H9 (cell line): Measurements from ENCODE around the gene CALHM3. TPM values are rescaled to one million over a fixed set of nuclear protein-coding genes. Genes with fewer than 3 reads are reported as not detected.

ENCODE experiments used
- DNase-seq: peaks from one replicate; pipeline ENCODE4 v3.0.0-alpha.2; 2017
- H2AFZ ChIP-seq: one replicate; pipeline ENCODE4 v1.6.1; 2013; ENCODE audit warnings: mild to moderate bottlenecking, low read length, control low read depth, moderate library complexity
- H2AK5ac ChIP-seq: 2 replicates; pipeline ENCODE4 v1.6.1; 2013; ENCODE audit warnings: low read length, control low read depth, mixed read lengths; ENCODE audit not compliant: insufficient read length
- H2BK120ac ChIP-seq: one replicate; pipeline ENCODE4 v1.6.1; 2013; ENCODE audit warnings: low read depth, mild to moderate bottlenecking, low read length, control low read depth, inconsistent platforms; ENCODE audit not compliant: poor library complexity, severe bottlenecking
- H2BK12ac ChIP-seq: 2 replicates; pipeline ENCODE4 v1.6.1; 2013; ENCODE audit warnings: low read length, control low read depth, mixed read lengths, low read depth; ENCODE audit not compliant: insufficient read length
- H2BK15ac ChIP-seq: 2 replicates; pipeline ENCODE4 v1.6.1; 2013; ENCODE audit warnings: low read depth, low read length, control low read depth
- H2BK20ac ChIP-seq: one replicate; pipeline ENCODE4 v1.6.1; 2013; ENCODE audit warnings: low read depth, mild to moderate bottlenecking, low read length, control low read depth, inconsistent platforms; ENCODE audit not compliant: poor library complexity, severe bottlenecking
- H2BK5ac ChIP-seq: 2 replicates; pipeline ENCODE4 v1.6.1; 2013; ENCODE audit warnings: low read length, control low read depth, mixed read lengths; ENCODE audit not compliant: insufficient read length
- H3K14ac ChIP-seq: 2 replicates; pipeline ENCODE4 v1.6.1; 2013; ENCODE audit warnings: low read length, control low read depth; ENCODE audit not compliant: insufficient read depth
- H3K18ac ChIP-seq: 2 replicates; pipeline ENCODE4 v1.6.1; 2013; ENCODE audit warnings: low read depth, mild to moderate bottlenecking, mixed read lengths, low read length, control low read depth; ENCODE audit not compliant: insufficient read length
- H3K23ac ChIP-seq: 2 replicates; pipeline ENCODE4 v1.6.1; 2013; ENCODE audit warnings: low read length, control low read depth, mixed read lengths, low read depth; ENCODE audit not compliant: insufficient read length
- H3K23me2 ChIP-seq: 2 replicates; pipeline ENCODE4 v1.6.1; 2013; ENCODE audit warnings: low read depth, mild to moderate bottlenecking, mixed read lengths, low read length, control low read depth; ENCODE audit not compliant: insufficient read length, poor library complexity, severe bottlenecking
- H3K27ac ChIP-seq: 2 replicates; pipeline ENCODE4 v1.5.1; 2013; ENCODE audit warnings: low read length, control low read depth, mixed read lengths, low read depth; ENCODE audit not compliant: insufficient read length
- H3K27me3 ChIP-seq: 2 replicates; pipeline ENCODE4 v1.6.1; 2013; ENCODE audit warnings: low read length, control low read depth, inconsistent platforms; ENCODE audit not compliant: insufficient read depth
- H3K4ac ChIP-seq: 2 replicates; pipeline ENCODE4 v1.6.1; 2013; ENCODE audit warnings: low read depth, mild to moderate bottlenecking, control low read depth, inconsistent platforms, low read length, moderate library complexity
- H3K4me1 ChIP-seq: 2 replicates; pipeline ENCODE4 v1.6.1; 2013; ENCODE audit warnings: low read length, control low read depth, inconsistent platforms; ENCODE audit not compliant: insufficient read depth
- H3K4me2 ChIP-seq: 2 replicates; pipeline ENCODE4 v1.6.1; 2013; ENCODE audit warnings: low read length, control low read depth, mixed read lengths; ENCODE audit not compliant: insufficient read length, insufficient read depth
- H3K56ac ChIP-seq: 2 replicates; pipeline ENCODE4 v1.6.1; 2013; ENCODE audit warnings: low read depth, mild to moderate bottlenecking, mixed read lengths, low read length, control low read depth; ENCODE audit not compliant: insufficient read length
- H3K79me1 ChIP-seq: 2 replicates; pipeline ENCODE4 v1.6.1; 2013; ENCODE audit warnings: low read depth, mild to moderate bottlenecking, moderate library complexity, low read length, control low read depth, inconsistent platforms; ENCODE audit not compliant: insufficient read depth, poor library complexity, severe bottlenecking
- H3K79me2 ChIP-seq: 2 replicates; pipeline ENCODE4 v1.6.1; 2013; ENCODE audit warnings: low read length, control low read depth, inconsistent platforms; ENCODE audit not compliant: insufficient read depth
- H3K9ac ChIP-seq: 2 replicates; pipeline ENCODE4 v1.6.1; 2013; ENCODE audit warnings: low read length, control low read depth, mixed read lengths; ENCODE audit not compliant: insufficient read length; ENCODE audit errors: extremely low read depth
- H3K9me3 ChIP-seq: one replicate; pipeline ENCODE4 v1.6.1; 2013; ENCODE audit warnings: low read depth, low read length, inconsistent platforms; ENCODE audit not compliant: control insufficient read depth
- H3T11ph ChIP-seq: one replicate; pipeline ENCODE4 v1.6.1; 2013; ENCODE audit warnings: mild to moderate bottlenecking, low read length, control low read depth, inconsistent platforms
- H4K20me1 ChIP-seq: one replicate; pipeline ENCODE4 v1.6.1; 2013; ENCODE audit not compliant: control insufficient read depth, insufficient read length, insufficient read depth
- H4K5ac ChIP-seq: 2 replicates; pipeline ENCODE4 v1.6.1; 2013; ENCODE audit warnings: low read depth, mild to moderate bottlenecking, mixed read lengths, low read length, control low read depth; ENCODE audit not compliant: insufficient read length
- H4K8ac ChIP-seq: replicated peaks from 2 replicates; pipeline ENCODE4 v1.6.1; 2013; ENCODE audit warnings: low read length, control low read depth, mixed read lengths, low read depth; ENCODE audit not compliant: insufficient read length
- H4K91ac ChIP-seq: 2 replicates; pipeline ENCODE4 v1.6.1; 2013; ENCODE audit warnings: low read depth, mild to moderate bottlenecking, moderate library complexity, mixed read lengths, low read length, control low read depth; ENCODE audit not compliant: insufficient read length
- H3K27ac Mint-ChIP-seq, 3 experiments: 2 replicates in 2 of 3; 3 replicates in 1 of 3; pipeline ENCODE4 v1.8.0; 2020 to 2021; ENCODE audit warnings: mixed read lengths in 3 of 3, mild to moderate bottlenecking in 1 of 3, moderate library complexity in 1 of 3
- H3K27me3 Mint-ChIP-seq: 2 replicates; pipeline ENCODE4 v1.8.0; 2021; ENCODE audit warnings: low read depth, mild to moderate bottlenecking, moderate library complexity, mixed read lengths
- H3K36me3 Mint-ChIP-seq, 3 experiments: 2 replicates in 2 of 3; 3 replicates in 1 of 3; pipeline ENCODE4 v1.8.0; 2020 to 2021; ENCODE audit warnings: low read depth in 3 of 3, mixed read lengths in 3 of 3; ENCODE audit not compliant: insufficient read depth in 1 of 3
- H3K4me1 Mint-ChIP-seq, 2 experiments: 2 replicates each; pipeline ENCODE4 v1.8.0; 2020; ENCODE audit warnings: mixed read lengths in 2 of 2
- H3K4me3 Mint-ChIP-seq, 2 experiments: 2 replicates in 1 of 2; 3 replicates in 1 of 2; pipeline ENCODE4 v1.8.0; 2020 to 2021; ENCODE audit warnings: mild to moderate bottlenecking in 2 of 2, mixed read lengths in 2 of 2, moderate library complexity in 1 of 2
- H3K9me3 Mint-ChIP-seq, 2 experiments: 2 replicates in 1 of 2; 3 replicates in 1 of 2; pipeline ENCODE4 v1.8.0; 2020; ENCODE audit warnings: mild to moderate bottlenecking in 2 of 2, mixed read lengths in 2 of 2, moderate library complexity in 1 of 2
- CTCF ChIP-seq: fragments of 200-600 bp; sonication (generic); conservative IDR thresholded peaks from 3 replicates; pipeline ENCODE4 v1.8.0; 2021; ENCODE audit warnings: antibody characterized with exemption, mild to moderate bottlenecking
- WGBS: extraction: QIAGEN DNeasy Blood & Tissue Kit; methylation state at CpG from one replicate; pipeline ENCODE4 v1.1.7; 2013; ENCODE audit warnings: missing lambda C conversion rate, low lambda C conversion rate, mixed read lengths; ENCODE audit not compliant: insufficient read length; ENCODE audit errors: extremely low coverage; 5-methylcytosine and 5-hydroxymethylcytosine counted together
- total RNA-seq: library from RNA; stranded (reverse); gene quantifications from 2 replicates; pipeline ENCODE4 v1.2.1, GENCODE V29; 2021

Gene CALHM3
- total RNA-seq, 1 experiment from 2014 or later: not detected

GRCh38 chr10:103498936-103499638 lies 20.0 kb upstream of the CALHM3 start:
- no peak overlapping the region for H3K4me3 Mint-ChIP-seq
- Histone ChIP-seq H3K23me2 (no peaks in the 10 kb centered on the region), H4K91ac (no peak overlapping the region), H3K14ac (no peak overlapping the region), H2BK120ac (no peak overlapping the region), H3K4ac (no peak overlapping the region), H3K27me3 (peaks cover 7% of the 10 kb centered on the region; the same call in 1 of the 2 replicates), H3K9ac (no peak overlapping the region), H3K79me1 (no peaks in the 10 kb centered on the region), H2BK20ac (no peak overlapping the region), H3K79me2 (no peaks in the 10 kb centered on the region), H3K27ac (no peak overlapping the region), H2AK5ac (no peak overlapping the region), H3K18ac (no peak overlapping the region), H2BK12ac (no peak overlapping the region), H3K9me3 (no peaks in the 10 kb centered on the region), H4K20me1 (no peaks in the 10 kb centered on the region), H2BK5ac (no peak overlapping the region), H3K23ac (no peak overlapping the region), H4K8ac (no peak overlapping the region), H3T11ph (no peak overlapping the region), H3K4me1 (no peaks in the 10 kb centered on the region), H3K4me2 (no peak overlapping the region), H2AFZ (no peak overlapping the region), H3K56ac (no peak overlapping the region), H2BK15ac (no peak overlapping the region), H4K5ac (no peak overlapping the region)
- DNase-seq: no peak
- peaks cover 9 to 15% of the 10 kb centered on the region in 2 experiments for H3K4me1 Mint-ChIP-seq
- no peaks in the 10 kb centered on the region for H3K9me3 Mint-ChIP-seq
- no peak for TF ChIP-seq CTCF
- H3K27ac Mint-ChIP-seq: peak overlapping the region in 1 of 3 experiments; percentile 18; a peak in 2 of 7 replicates
- H3K27me3 Mint-ChIP-seq: peaks cover 47% of the 10 kb centered on the region
- no peaks in the 10 kb centered on the region for H3K36me3 Mint-ChIP-seq
- WGBS: no CpG with 5 or more reads among the region's 5 CpGs
